WTC11 (cell line): ENCODE results near the gene MAPK14.

ENCODE experiments used
- NFE2L1 ChIP-seq: sonication (generic); formaldehyde crosslinking; IDR thresholded peaks from 2 replicates; pipeline ENCODE4 v1.8.1; 2023; ENCODE audit warnings: missing genetic modification reagents
- NR3C1 ChIP-seq: sonication (generic); formaldehyde crosslinking; conservative IDR thresholded peaks from 2 replicates; pipeline ENCODE4 v1.8.1; 2023; ENCODE audit warnings: low read depth, mild to moderate bottlenecking, missing genetic modification reagents
- TP53 ChIP-seq: sonication (generic); formaldehyde crosslinking; IDR thresholded peaks from 2 replicates; pipeline ENCODE4 v1.8.1; 2023; ENCODE audit warnings: mild to moderate bottlenecking, missing genetic modification reagents
- ZNF317 ChIP-seq: sonication (generic); formaldehyde crosslinking; IDR thresholded peaks from 2 replicates; pipeline ENCODE4 v1.8.1; 2023; ENCODE audit warnings: low read depth, mild to moderate bottlenecking, moderate library complexity, missing genetic modification reagents, borderline replicate concordance
- ZNF423 ChIP-seq: fragments of 250-450 bp; sonication (Bioruptor Pico); IDR thresholded peaks from 2 replicates; pipeline ENCODE4 v2.1.2; 2022; ENCODE audit warnings: mild to moderate bottlenecking, moderate library complexity
- TF ChIP-seq, protein P1 (sequence below): fragments of 200-600 bp; IDR thresholded peaks from 2 replicates; pipeline ENCODE4 v1.8.0; 2022; ENCODE audit warnings: antibody characterized with exemption
- TF ChIP-seq, protein P2 (sequence below): sonication (generic); formaldehyde crosslinking; IDR thresholded peaks from 2 replicates; pipeline ENCODE4 v1.8.1; 2022; ENCODE audit warnings: low read depth, missing genetic modification reagents, borderline replicate concordance
- TF ChIP-seq, protein P3 (sequence below): sonication (generic); formaldehyde crosslinking; IDR thresholded peaks from 2 replicates; pipeline ENCODE4 v1.8.0; 2022; ENCODE audit warnings: mild to moderate bottlenecking, missing genetic modification reagents
- TF ChIP-seq, protein P4 (sequence below): sonication (generic); formaldehyde crosslinking; IDR thresholded peaks from 2 replicates; pipeline ENCODE4 v1.8.1; 2023; ENCODE audit warnings: mild to moderate bottlenecking, missing genetic modification reagents, moderate library complexity
- TF ChIP-seq, protein P5 (sequence below): sonication (generic); formaldehyde crosslinking; IDR thresholded peaks from 2 replicates; pipeline ENCODE4 v1.8.1; 2022; ENCODE audit warnings: low read depth, mild to moderate bottlenecking, moderate library complexity, missing genetic modification reagents, borderline replicate concordance

DNA sequence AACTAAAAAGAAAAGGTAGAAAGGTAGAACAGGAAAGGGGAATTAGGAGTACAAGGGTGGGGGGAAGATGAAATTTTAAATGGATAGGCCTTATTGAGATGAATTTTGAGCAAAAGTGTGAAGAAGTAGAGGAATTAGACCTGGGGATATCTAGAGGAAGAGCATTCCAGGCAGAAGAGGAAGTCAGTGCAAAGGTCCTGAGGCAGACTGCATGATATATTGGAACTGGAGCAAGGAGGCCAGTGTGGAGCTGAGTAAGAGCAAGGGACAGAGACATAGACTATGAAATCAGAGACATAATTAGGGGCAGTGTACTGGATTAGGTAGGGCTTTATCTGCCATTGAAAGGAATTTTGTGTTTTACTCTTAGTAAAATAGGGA, 40.4 kb downstream of the MAPK14 start:
- TF ChIP-seq TP53 = no peak
- no peak for TF ChIP-seq NFE2L1 (CRISPR knock-in tag)
- TF ChIP-seq, protein P1, sequence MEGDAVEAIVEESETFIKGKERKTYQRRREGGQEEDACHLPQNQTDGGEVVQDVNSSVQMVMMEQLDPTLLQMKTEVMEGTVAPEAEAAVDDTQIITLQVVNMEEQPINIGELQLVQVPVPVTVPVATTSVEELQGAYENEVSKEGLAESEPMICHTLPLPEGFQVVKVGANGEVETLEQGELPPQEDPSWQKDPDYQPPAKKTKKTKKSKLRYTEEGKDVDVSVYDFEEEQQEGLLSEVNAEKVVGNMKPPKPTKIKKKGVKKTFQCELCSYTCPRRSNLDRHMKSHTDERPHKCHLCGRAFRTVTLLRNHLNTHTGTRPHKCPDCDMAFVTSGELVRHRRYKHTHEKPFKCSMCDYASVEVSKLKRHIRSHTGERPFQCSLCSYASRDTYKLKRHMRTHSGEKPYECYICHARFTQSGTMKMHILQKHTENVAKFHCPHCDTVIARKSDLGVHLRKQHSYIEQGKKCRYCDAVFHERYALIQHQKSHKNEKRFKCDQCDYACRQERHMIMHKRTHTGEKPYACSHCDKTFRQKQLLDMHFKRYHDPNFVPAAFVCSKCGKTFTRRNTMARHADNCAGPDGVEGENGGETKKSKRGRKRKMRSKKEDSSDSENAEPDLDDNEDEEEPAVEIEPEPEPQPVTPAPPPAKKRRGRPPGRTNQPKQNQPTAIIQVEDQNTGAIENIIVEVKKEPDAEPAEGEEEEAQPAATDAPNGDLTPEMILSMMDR = no peak
- no peak for TF ChIP-seq ZNF317 (CRISPR knock-in tag)
- TF ChIP-seq, protein P2, sequence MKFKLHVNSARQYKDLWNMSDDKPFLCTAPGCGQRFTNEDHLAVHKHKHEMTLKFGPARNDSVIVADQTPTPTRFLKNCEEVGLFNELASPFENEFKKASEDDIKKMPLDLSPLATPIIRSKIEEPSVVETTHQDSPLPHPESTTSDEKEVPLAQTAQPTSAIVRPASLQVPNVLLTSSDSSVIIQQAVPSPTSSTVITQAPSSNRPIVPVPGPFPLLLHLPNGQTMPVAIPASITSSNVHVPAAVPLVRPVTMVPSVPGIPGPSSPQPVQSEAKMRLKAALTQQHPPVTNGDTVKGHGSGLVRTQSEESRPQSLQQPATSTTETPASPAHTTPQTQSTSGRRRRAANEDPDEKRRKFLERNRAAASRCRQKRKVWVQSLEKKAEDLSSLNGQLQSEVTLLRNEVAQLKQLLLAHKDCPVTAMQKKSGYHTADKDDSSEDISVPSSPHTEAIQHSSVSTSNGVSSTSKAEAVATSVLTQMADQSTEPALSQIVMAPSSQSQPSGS (CRISPR knock-in tag) = no peak
- TF ChIP-seq, protein P3, sequence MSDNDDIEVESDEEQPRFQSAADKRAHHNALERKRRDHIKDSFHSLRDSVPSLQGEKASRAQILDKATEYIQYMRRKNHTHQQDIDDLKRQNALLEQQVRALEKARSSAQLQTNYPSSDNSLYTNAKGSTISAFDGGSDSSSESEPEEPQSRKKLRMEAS (CRISPR knock-in tag) = no peak
- no peak for TF ChIP-seq NR3C1 (CRISPR knock-in tag)
- TF ChIP-seq, protein P4, sequence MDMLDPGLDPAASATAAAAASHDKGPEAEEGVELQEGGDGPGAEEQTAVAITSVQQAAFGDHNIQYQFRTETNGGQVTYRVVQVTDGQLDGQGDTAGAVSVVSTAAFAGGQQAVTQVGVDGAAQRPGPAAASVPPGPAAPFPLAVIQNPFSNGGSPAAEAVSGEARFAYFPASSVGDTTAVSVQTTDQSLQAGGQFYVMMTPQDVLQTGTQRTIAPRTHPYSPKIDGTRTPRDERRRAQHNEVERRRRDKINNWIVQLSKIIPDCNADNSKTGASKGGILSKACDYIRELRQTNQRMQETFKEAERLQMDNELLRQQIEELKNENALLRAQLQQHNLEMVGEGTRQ (CRISPR knock-in tag) = no peak
- TF ChIP-seq, protein P5, sequence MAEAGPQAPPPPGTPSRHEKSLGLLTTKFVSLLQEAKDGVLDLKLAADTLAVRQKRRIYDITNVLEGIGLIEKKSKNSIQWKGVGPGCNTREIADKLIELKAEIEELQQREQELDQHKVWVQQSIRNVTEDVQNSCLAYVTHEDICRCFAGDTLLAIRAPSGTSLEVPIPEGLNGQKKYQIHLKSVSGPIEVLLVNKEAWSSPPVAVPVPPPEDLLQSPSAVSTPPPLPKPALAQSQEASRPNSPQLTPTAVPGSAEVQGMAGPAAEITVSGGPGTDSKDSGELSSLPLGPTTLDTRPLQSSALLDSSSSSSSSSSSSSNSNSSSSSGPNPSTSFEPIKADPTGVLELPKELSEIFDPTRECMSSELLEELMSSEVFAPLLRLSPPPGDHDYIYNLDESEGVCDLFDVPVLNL (CRISPR knock-in tag) = no peak
- TF ChIP-seq ZNF423 (CRISPR knock-in tag) = no peak
